SK-N-SH (cell line): ENCODE measurements around the gene TCN1. TPM values are rescaled to one million over a fixed set of nuclear protein-coding genes. Genes with fewer than 3 reads are reported as not detected.

Experiments
- CTCF ChIA-PET: fragments of 300-600, 350-600 bp; formaldehyde crosslinking; extraction: SDS; loops from one replicate; lab custom pipeline; 2021; lab: Yijun Ruan, JAX
- POLR2A ChIA-PET: fragments of 350-600 bp; sonication (Branson Sonifier 250); formaldehyde crosslinking; extraction: SDS; loops from one replicate; lab custom pipeline; 2020; ENCODE audit warnings: antibody characterized with exemption, inconsistent platforms; lab: Yijun Ruan, JAX
- DNase-seq: peaks from one replicate; pipeline ENCODE4 v3.0.0; 2012
- H2AFZ ChIP-seq: fragments of 200-600 bp; sonication (generic); 2 replicates; pipeline ENCODE4 v1.8.1; 2016; ENCODE audit warnings: antibody characterized with exemption, mild to moderate bottlenecking, low read depth
- H3F3A ChIP-seq: fragments of 200-600 bp; sonication (generic); replicated peaks from 2 replicates; pipeline ENCODE3; 2016; ENCODE audit warnings: antibody characterized with exemption, mild to moderate bottlenecking; ENCODE audit not compliant: insufficient read depth
- H3K27ac ChIP-seq, 2 experiments: fragments of 200-500 bp in 1 of 2; fragments of 200-600 bp in 1 of 2; sonication (Bioruptor generic) in 1 of 2; sonication (generic), shearing (Covaris generic) in 1 of 2; 2 replicates each; pipeline versions ENCODE4 v1.5.1 to v1.6.1; 2014 to 2016; ENCODE audit warnings: low read depth in 2 of 2, inconsistent platforms in 1 of 2, low read length in 1 of 2, mild to moderate bottlenecking in 1 of 2, mixed read lengths in 1 of 2
- H3K27me3 ChIP-seq: fragments of 200-600 bp; sonication (generic), shearing (Covaris generic); 2 replicates; pipeline ENCODE4 v1.6.1; 2016; ENCODE audit warnings: mixed run types; ENCODE audit not compliant: insufficient read depth
- H3K36me3 ChIP-seq, 2 experiments: fragments of 200-500 bp in 1 of 2; fragments of 200-600 bp in 1 of 2; sonication (Bioruptor generic) in 1 of 2; sonication (generic) in 1 of 2; replicated peaks in 1 of 2; 2 replicates each; pipeline versions ENCODE3 to v1.5.1; 2014 to 2016; ENCODE audit warnings: low read length in 1 of 2, mild to moderate bottlenecking in 1 of 2; ENCODE audit not compliant: insufficient read depth in 2 of 2, control insufficient read depth in 1 of 2
- H3K4me1 ChIP-seq, 2 experiments: fragments of 200-500 bp in 1 of 2; fragments of 200-600 bp in 1 of 2; sonication (Bioruptor generic) in 1 of 2; sonication (generic), shearing (Covaris generic) in 1 of 2; 2 replicates each; pipeline versions ENCODE4 v1.5.1 to v1.6.1; 2014 to 2016; ENCODE audit warnings: low read depth in 1 of 2, low read length in 1 of 2, mixed run types in 1 of 2; ENCODE audit not compliant: insufficient read depth in 2 of 2, control insufficient read depth in 1 of 2
- H3K4me2 ChIP-seq: fragments of 200-600 bp; sonication (generic), shearing (Covaris generic); 2 replicates; pipeline ENCODE4 v1.6.1; 2017; ENCODE audit warnings: mixed run types
- H3K4me3 ChIP-seq, 2 experiments: fragments of 200-500 bp in 1 of 2; fragments of 200-600 bp in 1 of 2; sonication (Bioruptor generic) in 1 of 2; sonication (generic), shearing (Covaris generic) in 1 of 2; 2 replicates each; pipeline versions ENCODE4 v1.5.1 to v1.8.1; 2014 to 2016; ENCODE audit warnings: low read depth in 2 of 2, inconsistent platforms in 1 of 2, low read length in 1 of 2, mild to moderate bottlenecking in 1 of 2, mixed read lengths in 1 of 2, moderate library complexity in 1 of 2
- H3K79me2 ChIP-seq: fragments of 200-600 bp; sonication (generic); 2 replicates; pipeline ENCODE4 v1.8.1; 2017; ENCODE audit warnings: mild to moderate bottlenecking; ENCODE audit not compliant: insufficient read depth
- H3K9ac ChIP-seq: fragments of 200-600 bp; sonication (generic); 2 replicates; pipeline ENCODE4 v1.6.1; 2017; ENCODE audit warnings: mixed run types
- H3K9me2 ChIP-seq: fragments of 200-600 bp; sonication (generic); 2 replicates; pipeline ENCODE4 v1.6.1; 2017; ENCODE audit warnings: mixed run types
- H3K9me3 ChIP-seq: fragments of 200-600 bp; sonication (generic); 2 replicates; pipeline ENCODE4 v1.6.1; 2017; ENCODE audit warnings: mixed run types, mild to moderate bottlenecking, moderate library complexity
- H4K20me1 ChIP-seq: fragments of 200-600 bp; sonication (generic); 2 replicates; pipeline ENCODE4 v1.6.1; 2017; ENCODE audit warnings: mild to moderate bottlenecking, mixed run types; ENCODE audit not compliant: insufficient read depth
- CHD2 ChIP-seq: fragments of 150-350 bp; IDR thresholded peaks from 2 replicates; pipeline ENCODE4 v1.6.1; 2018; ENCODE audit warnings: low read length; ENCODE audit not compliant: partially characterized antibody
- EZH2phosphoT487 ChIP-seq: fragments of 200-600 bp; sonication (generic); IDR thresholded peaks from 2 replicates; pipeline ENCODE4 v1.6.1; 2017; ENCODE audit warnings: low read depth, mixed run types, mild to moderate bottlenecking, antibody characterized with exemption, moderate library complexity, borderline replicate concordance
- FOSL2 ChIP-seq: IDR thresholded peaks from 2 replicates; pipeline ENCODE4 v1.4.0; 2012; ENCODE audit warnings: low read depth, mild to moderate bottlenecking, moderate library complexity, borderline replicate concordance
- FOXJ3 ChIP-seq: sonication (generic); formaldehyde crosslinking; IDR thresholded peaks from 2 replicates; pipeline ENCODE4 v1.5.1; 2020; ENCODE audit warnings: mild to moderate bottlenecking, missing genetic modification reagents
- GABPA ChIP-seq: IDR thresholded peaks from 2 replicates; pipeline ENCODE4 v1.4.0; 2012; ENCODE audit warnings: low read depth, mild to moderate bottlenecking
- GATA2 ChIP-seq: sonication (generic); formaldehyde crosslinking; IDR thresholded peaks from 2 replicates; pipeline ENCODE4 v1.5.0; 2020; ENCODE audit warnings: mild to moderate bottlenecking, missing genetic modification reagents
- MEF2A ChIP-seq: IDR thresholded peaks from 2 replicates; pipeline ENCODE4 v1.4.0; 2012; ENCODE audit warnings: low read depth, borderline replicate concordance
- NFIC ChIP-seq: IDR thresholded peaks from 2 replicates; pipeline ENCODE4 v1.4.0; 2012; ENCODE audit warnings: borderline replicate concordance
- RAD21 ChIP-seq: IDR thresholded peaks from 2 replicates; pipeline ENCODE4 v1.6.1; 2012; ENCODE audit warnings: mild to moderate bottlenecking, low read length
- RCOR1 ChIP-seq: fragments of 150-350 bp; IDR thresholded peaks from 2 replicates; pipeline ENCODE4 v1.6.1; 2017; ENCODE audit warnings: antibody characterized with exemption, low read length
- SIN3A ChIP-seq: IDR thresholded peaks from 2 replicates; pipeline ENCODE4 v1.6.1; 2012; ENCODE audit warnings: low read depth, mild to moderate bottlenecking, low read length, moderate library complexity, borderline replicate concordance
- TAF1 ChIP-seq: IDR thresholded peaks from 2 replicates; pipeline ENCODE4 v1.6.1; 2012; ENCODE audit warnings: low read depth, mild to moderate bottlenecking, low read length, moderate library complexity, borderline replicate concordance
- TEAD4 ChIP-seq: IDR thresholded peaks from 2 replicates; pipeline ENCODE4 v1.4.0; 2012; ENCODE audit warnings: mild to moderate bottlenecking, borderline replicate concordance; ENCODE audit not compliant: insufficient read depth
- WGBS: methylation state at CpG from one replicate; pipeline ENCODE4 v1.1.6; 2017; ENCODE audit warnings: low lambda C conversion rate; 5-methylcytosine and 5-hydroxymethylcytosine counted together
- polyA plus RNA-seq, 3 experiments: library from polyadenylated mRNA; depleted of rRNA; stranded (reverse); fragments of >200 nt; gene quantifications; 2 replicates each; pipeline ENCODE4 v1.2.3, GENCODE V29; 2012
- TF ChIP-seq, protein P1 (sequence below): fragments of 150-350 bp; IDR thresholded peaks from 2 replicates; pipeline ENCODE4 v1.6.1; 2017; ENCODE audit warnings: antibody characterized with exemption, low read length, low read depth, borderline replicate concordance
- TF ChIP-seq, protein P2 (sequence below): IDR thresholded peaks from 2 replicates; pipeline ENCODE4 v1.4.0; 2012; ENCODE audit warnings: low read depth
- TF ChIP-seq, protein P3 (sequence below): IDR thresholded peaks from 2 replicates; pipeline ENCODE4; 2012
- TF ChIP-seq, protein P4 (sequence below): IDR thresholded peaks from 2 replicates; pipeline ENCODE4 v1.4.0; 2012; ENCODE audit warnings: low read depth, borderline replicate concordance

TCN1 gene
- polyA plus RNA-seq, 1 of the 3 experiments (the other 2 are of a cell fraction): 0.03 TPM

DNA sequence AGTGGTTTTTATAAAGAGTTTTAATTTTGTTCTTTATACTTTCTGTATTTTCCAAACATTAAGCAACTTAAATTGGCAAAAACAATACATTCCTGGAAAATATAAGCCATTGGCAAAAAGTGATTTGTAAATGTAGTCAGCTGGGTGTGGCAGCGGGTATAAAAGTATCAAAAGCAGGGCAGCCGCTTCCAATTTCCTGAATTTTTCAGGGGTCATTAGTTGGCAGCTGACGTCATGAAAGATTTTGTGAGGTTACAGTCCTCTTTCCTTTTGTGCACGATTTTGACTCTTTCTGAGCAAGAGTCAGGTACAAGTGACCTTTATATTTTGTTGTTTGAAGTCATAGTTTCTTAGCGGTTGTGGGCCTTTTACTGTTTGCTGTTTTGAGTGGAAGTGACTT, 12.3 kb upstream of the TCN1 start, which contains the start of gene OOSP3:
Gene OOSP3, plus strand, starts transcription at position 208 of the 400 bp plus-strand sequence. Its CDS starts 27 bp downstream, at position 235.
- Histone ChIP-seq H3K27ac (no peak within 1 kb of the TSS), H3K4me2 (no peak within 1 kb of the TSS), H3K79me2 (no peaks in the 10 kb centered on the region), H3F3A (no peaks in the 10 kb centered on the region), H3K4me1 (peaks cover 0 to 2% of the 10 kb centered on the region in 2 experiments; a peak in 1 of 4 replicates), H3K9me3 (no peaks in the 10 kb centered on the region), H3K9me2 (no peaks in the 10 kb centered on the region), H2AFZ (no peak within 1 kb of the TSS), H3K36me3 (no peaks in the 10 kb centered on the region), H4K20me1 (no peaks in the 10 kb centered on the region), H3K9ac (no peak within 1 kb of the TSS), H3K4me3 (no peak within 1 kb of the TSS), H3K27me3 (0 out of 2 replicates have a peak, but pooled peaks cover 6% of the 10 kb centered on the region)
- no peak for DNase-seq
- ChIA-PET POLR2A (no interaction called here), CTCF (no interaction called here)
- WGBS: 31% methylated on average over 5 of the region's 5 CpGs
- no peak for TF ChIP-seq TAF1
- TF ChIP-seq, protein P1, sequence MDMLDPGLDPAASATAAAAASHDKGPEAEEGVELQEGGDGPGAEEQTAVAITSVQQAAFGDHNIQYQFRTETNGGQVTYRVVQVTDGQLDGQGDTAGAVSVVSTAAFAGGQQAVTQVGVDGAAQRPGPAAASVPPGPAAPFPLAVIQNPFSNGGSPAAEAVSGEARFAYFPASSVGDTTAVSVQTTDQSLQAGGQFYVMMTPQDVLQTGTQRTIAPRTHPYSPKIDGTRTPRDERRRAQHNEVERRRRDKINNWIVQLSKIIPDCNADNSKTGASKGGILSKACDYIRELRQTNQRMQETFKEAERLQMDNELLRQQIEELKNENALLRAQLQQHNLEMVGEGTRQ: no peak
- no peak for TF ChIP-seq GATA2 (CRISPR knock-in tag)
- TF ChIP-seq FOXJ3 (CRISPR knock-in tag): no peak
- no peak for TF ChIP-seq MEF2A
- TF ChIP-seq NFIC: no peak
- TF ChIP-seq EZH2phosphoT487: no peak
- no peak for TF ChIP-seq CHD2
- TF ChIP-seq FOSL2: no peak

DNA sequence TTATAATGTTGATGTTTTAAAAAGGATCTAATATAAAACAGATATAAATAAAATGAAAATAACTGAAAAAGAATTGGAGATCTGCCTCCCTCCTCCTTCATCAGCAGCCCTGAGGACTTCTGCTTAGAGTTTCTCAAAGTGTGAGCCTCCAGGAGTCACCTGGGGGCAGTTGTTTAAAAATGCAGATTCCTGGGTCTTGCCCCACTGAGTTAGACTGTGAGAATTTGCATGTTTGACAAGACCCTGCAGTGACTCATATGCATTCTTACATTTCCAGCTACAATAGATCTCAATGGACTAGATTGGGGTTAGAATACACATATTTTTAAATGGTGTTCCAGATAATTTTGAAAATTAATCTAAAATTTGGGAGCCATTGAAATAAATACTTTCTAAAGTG, 11.5 kb upstream of the TCN1 start:
- DNase-seq: no peak
- H2AFZ ChIP-seq: no peak overlapping the region

DNA sequence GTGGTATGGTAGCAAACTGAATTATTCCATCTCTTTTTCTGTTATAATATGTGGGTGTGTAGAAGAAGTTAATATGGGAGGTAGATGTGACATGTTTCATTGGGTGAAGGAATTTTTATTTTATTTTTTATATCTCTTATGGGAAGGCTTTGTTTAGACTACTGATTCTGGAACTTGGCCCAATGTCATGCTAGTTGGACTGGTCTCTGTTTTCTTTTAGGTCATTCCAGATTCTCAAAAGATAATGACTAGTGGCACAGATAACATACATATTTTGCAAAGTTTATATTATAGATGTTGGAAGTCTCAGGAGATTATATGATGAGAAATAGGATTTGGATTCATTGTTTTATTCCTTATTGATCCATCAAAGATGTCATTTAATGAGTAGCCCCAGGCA, 11.0 kb upstream of the TCN1 start:
- Histone ChIP-seq H3K27ac (no peak overlapping the region), H4K20me1 (no peaks in the 10 kb centered on the region), H3K4me1 (peaks cover 0 to 2% of the 10 kb centered on the region in 2 experiments; a peak in 1 of 4 replicates), H3K4me2 (no peak overlapping the region), H3K4me3 (no peak overlapping the region), H3K27me3 (0 out of 2 replicates have a peak, but pooled peaks cover 6% of the 10 kb centered on the region), H3F3A (no peaks in the 10 kb centered on the region), H3K36me3 (no peaks in the 10 kb centered on the region), H3K9me3 (no peaks in the 10 kb centered on the region), H3K9ac (no peak overlapping the region), H2AFZ (no peak overlapping the region), H3K79me2 (no peaks in the 10 kb centered on the region), H3K9me2 (no peaks in the 10 kb centered on the region)
- ChIA-PET POLR2A (no interaction called here), CTCF (no interaction called here)
- no peak for DNase-seq
- TF ChIP-seq, protein P2, sequence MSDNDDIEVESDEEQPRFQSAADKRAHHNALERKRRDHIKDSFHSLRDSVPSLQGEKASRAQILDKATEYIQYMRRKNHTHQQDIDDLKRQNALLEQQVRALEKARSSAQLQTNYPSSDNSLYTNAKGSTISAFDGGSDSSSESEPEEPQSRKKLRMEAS: no peak
- TF ChIP-seq, protein P1: no peak
- TF ChIP-seq TEAD4: no peak
- TF ChIP-seq FOSL2: no peak
- TF ChIP-seq, protein P3, sequence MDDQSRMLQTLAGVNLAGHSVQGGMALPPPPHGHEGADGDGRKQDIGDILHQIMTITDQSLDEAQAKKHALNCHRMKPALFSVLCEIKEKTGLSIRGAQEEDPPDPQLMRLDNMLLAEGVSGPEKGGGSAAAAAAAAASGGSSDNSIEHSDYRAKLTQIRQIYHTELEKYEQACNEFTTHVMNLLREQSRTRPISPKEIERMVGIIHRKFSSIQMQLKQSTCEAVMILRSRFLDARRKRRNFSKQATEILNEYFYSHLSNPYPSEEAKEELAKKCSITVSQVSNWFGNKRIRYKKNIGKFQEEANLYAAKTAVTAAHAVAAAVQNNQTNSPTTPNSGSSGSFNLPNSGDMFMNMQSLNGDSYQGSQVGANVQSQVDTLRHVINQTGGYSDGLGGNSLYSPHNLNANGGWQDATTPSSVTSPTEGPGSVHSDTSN: no peak
- TF ChIP-seq SIN3A: no peak
- no peak for TF ChIP-seq EZH2phosphoT487
- no peak for TF ChIP-seq RAD21
- TF ChIP-seq GABPA: no peak
- TF ChIP-seq GATA2 (CRISPR knock-in tag): no peak
- no peak for TF ChIP-seq RCOR1
- TF ChIP-seq, protein P4, sequence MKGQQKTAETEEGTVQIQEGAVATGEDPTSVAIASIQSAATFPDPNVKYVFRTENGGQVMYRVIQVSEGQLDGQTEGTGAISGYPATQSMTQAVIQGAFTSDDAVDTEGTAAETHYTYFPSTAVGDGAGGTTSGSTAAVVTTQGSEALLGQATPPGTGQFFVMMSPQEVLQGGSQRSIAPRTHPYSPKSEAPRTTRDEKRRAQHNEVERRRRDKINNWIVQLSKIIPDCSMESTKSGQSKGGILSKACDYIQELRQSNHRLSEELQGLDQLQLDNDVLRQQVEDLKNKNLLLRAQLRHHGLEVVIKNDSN: no peak

More for the DNA sequence above, 11.5 kb upstream of the TCN1 start:
- TF ChIP-seq NFIC: no peak
- TF ChIP-seq, protein P2: no peak
- TF ChIP-seq TAF1: no peak
- Histone ChIP-seq H3K79me2 (no peaks in the 10 kb centered on the region), H3K9ac (no peak overlapping the region), H3K9me3 (no peaks in the 10 kb centered on the region), H3K4me1 (peaks cover 0 to 2% of the 10 kb centered on the region in 2 experiments; a peak in 1 of 4 replicates), H4K20me1 (no peaks in the 10 kb centered on the region), H3K4me3 (no peak overlapping the region), H3K27me3 (0 out of 2 replicates have a peak, but pooled peaks cover 6% of the 10 kb centered on the region), H3K9me2 (no peaks in the 10 kb centered on the region), H3K4me2 (no peak overlapping the region), H3K36me3 (no peaks in the 10 kb centered on the region), H3F3A (no peaks in the 10 kb centered on the region), H3K27ac (no peak overlapping the region)
- CTCF ChIA-PET: no interaction called here
- POLR2A ChIA-PET: no interaction called here
